ENCODE measurements around the gene DRAXIN.

Gene DRAXIN

DNA sequence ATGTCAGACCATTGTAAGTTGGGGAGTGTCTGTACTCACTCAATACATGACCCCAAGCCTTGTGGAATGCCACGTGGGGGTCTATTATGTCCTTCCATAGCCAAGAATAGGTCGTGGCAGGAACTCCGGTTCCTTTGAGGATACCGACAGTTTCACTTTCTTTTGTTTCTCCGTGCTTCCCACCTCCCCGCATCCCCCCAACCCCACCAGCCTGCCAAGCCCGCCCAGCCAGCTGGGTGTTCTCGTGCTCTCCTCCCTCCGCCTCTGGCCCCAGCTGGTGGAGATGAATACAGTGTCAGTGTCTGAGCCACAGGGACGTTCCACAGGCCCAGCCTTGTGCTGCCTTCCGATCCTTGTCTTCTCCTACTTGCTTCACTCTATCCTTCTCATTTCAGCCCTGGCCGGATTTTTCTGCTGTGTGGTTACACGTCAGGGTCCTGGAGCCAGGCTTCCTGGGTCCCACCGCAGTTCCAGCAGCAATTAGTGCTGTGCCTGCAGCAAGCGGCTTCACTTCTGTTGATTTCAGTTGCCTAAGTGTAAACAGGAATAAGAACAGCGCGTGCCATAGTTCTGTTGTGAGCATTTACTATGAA, 40.3 kb downstream of the DRAXIN start:
- no peak overlapping the region for H3K4me2 ChIP-seq (ENCODE audit: insufficient read depth, low read length, poor library complexity, severe bottlenecking)
- no peak overlapping the region for H2BK12ac ChIP-seq (ENCODE audit: low read length)
- no CpG with 5 or more reads among the region's 17 CpGs for WGBS, 2 donors (ENCODE audit: extremely low coverage in 2 of 2, insufficient read length in 2 of 2, insufficient replicate concordance in 1 of 2)
- H3K36me3 ChIP-seq (replicated peaks in 1 of 2; ENCODE audit: control insufficient read depth in 2 of 2, insufficient read depth in 2 of 2, low read length in 2 of 2) = no peaks in the 10 kb centered on the region
- H2AFZ ChIP-seq (ENCODE audit: low read length) = peak overlapping the region; percentile 63
- H3K9me3 ChIP-seq (replicated peaks in 1 of 2; ENCODE audit: control insufficient read depth in 2 of 2, insufficient read depth in 1 of 2, low read depth in 1 of 2, low read length in 2 of 2) = no peaks in the 10 kb centered on the region
- H3K4ac ChIP-seq (ENCODE audit: low read length) = no peak overlapping the region
- H3K79me1 ChIP-seq (ENCODE audit: low read depth, low read length) = no peaks in the 10 kb centered on the region
- no peak overlapping the region for H3K27ac ChIP-seq (replicated peaks; ENCODE audit: low read length)
- no peak overlapping the region for H2BK15ac ChIP-seq (ENCODE audit: low read length)
- H3K27me3 ChIP-seq (ENCODE audit: control insufficient read depth in 3 of 3, insufficient read depth in 3 of 3, low read depth in 1 of 3, low read length in 3 of 3) = no peaks in the 10 kb centered on the region
- H3K4me3 ChIP-seq (ENCODE audit: low read length in 2 of 2) = peak overlapping the region in 1 of 2 donors; percentile 21
- no peak overlapping the region for H2BK5ac ChIP-seq (ENCODE audit: low read length)
- no peak overlapping the region for H4K8ac ChIP-seq (ENCODE audit: low read depth, low read length)
- peaks cover 18 to 29% of the 10 kb centered on the region in 2 donors for H3K4me1 ChIP-seq (ENCODE audit: control insufficient read depth in 2 of 2, insufficient read depth in 1 of 2, low read depth in 1 of 2, low read length in 2 of 2)
- peak overlapping the region; percentile 86 for H3K18ac ChIP-seq (ENCODE audit: low read length)
- no peak overlapping the region for H3K23ac ChIP-seq (ENCODE audit: low read depth, low read length, poor library complexity)
- H2AK5ac ChIP-seq (ENCODE audit: low read depth, low read length) = no peak overlapping the region
- H4K91ac ChIP-seq (ENCODE audit: low read depth, low read length, poor library complexity) = no peak overlapping the region
- peak overlapping the region; percentile 2 for H3K9ac ChIP-seq (ENCODE audit: low read depth, low read length, poor library complexity)
- H2BK120ac ChIP-seq (ENCODE audit: low read depth, low read length) = no peak overlapping the region
- no peak overlapping the region for H3K14ac ChIP-seq (ENCODE audit: low read length)
- no peak for DNase-seq (ENCODE audit: low spot score)

DNA sequence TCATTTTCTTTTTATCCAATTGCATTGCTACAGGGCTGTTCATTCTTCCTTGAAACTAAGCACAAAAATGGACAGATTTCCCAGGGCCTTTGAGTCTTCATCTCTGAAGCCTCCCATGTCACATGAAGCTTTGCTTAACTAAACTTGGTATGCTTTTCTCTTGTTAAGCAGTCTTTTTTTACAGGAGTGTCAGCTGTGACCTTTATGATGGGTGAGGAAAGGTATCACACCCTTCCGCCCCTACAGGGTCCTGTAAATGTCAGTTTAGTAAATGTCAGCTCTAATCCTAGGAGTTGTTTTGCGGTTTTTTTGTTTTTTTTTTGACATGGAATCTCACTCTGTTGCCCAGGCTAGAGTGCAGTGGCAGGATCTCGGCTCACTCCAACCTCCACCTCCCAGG, 41.8 kb downstream of the DRAXIN start:
- H3K14ac ChIP-seq (ENCODE audit: low read length) = no peak overlapping the region
- no peaks in the 10 kb centered on the region for H3K9me3 ChIP-seq (replicated peaks in 1 of 2; ENCODE audit: control insufficient read depth in 2 of 2, insufficient read depth in 1 of 2, low read depth in 1 of 2, low read length in 2 of 2)
- H2BK12ac ChIP-seq (ENCODE audit: low read length) = no peak overlapping the region
- no peak overlapping the region for H2AK5ac ChIP-seq (ENCODE audit: low read depth, low read length)
- no peak overlapping the region for H3K4me2 ChIP-seq (ENCODE audit: insufficient read depth, low read length, poor library complexity, severe bottlenecking)
- H4K91ac ChIP-seq (ENCODE audit: low read depth, low read length, poor library complexity) = no peak overlapping the region
- no peak overlapping the region for H3K4ac ChIP-seq (ENCODE audit: low read length)
- DNase-seq (ENCODE audit: low spot score) = no peak
- H2BK15ac ChIP-seq (ENCODE audit: low read length) = no peak overlapping the region
- no peak overlapping the region for H2AFZ ChIP-seq (ENCODE audit: low read length)
- no peaks in the 10 kb centered on the region for H3K27me3 ChIP-seq (ENCODE audit: control insufficient read depth in 3 of 3, insufficient read depth in 3 of 3, low read depth in 1 of 3, low read length in 3 of 3)
- WGBS, 2 donors (ENCODE audit: extremely low coverage in 2 of 2, insufficient read length in 2 of 2, insufficient replicate concordance in 1 of 2) = no CpG with 5 or more reads among the region's 3 CpGs
- H3K23ac ChIP-seq (ENCODE audit: low read depth, low read length, poor library complexity) = no peak overlapping the region
- no peak overlapping the region for H4K8ac ChIP-seq (ENCODE audit: low read depth, low read length)
- no peak overlapping the region for H3K4me3 ChIP-seq (ENCODE audit: low read length in 2 of 2)
- H2BK120ac ChIP-seq (ENCODE audit: low read depth, low read length) = no peak overlapping the region
- H3K18ac ChIP-seq (ENCODE audit: low read length) = no peak overlapping the region
- no peak overlapping the region for H3K9ac ChIP-seq (ENCODE audit: low read depth, low read length, poor library complexity)
- H2BK5ac ChIP-seq (ENCODE audit: low read length) = no peak overlapping the region
- H3K79me1 ChIP-seq (ENCODE audit: low read depth, low read length) = no peaks in the 10 kb centered on the region
- peaks cover 25 to 34% of the 10 kb centered on the region in 2 donors for H3K4me1 ChIP-seq (ENCODE audit: control insufficient read depth in 2 of 2, insufficient read depth in 1 of 2, low read depth in 1 of 2, low read length in 2 of 2)
- no peak overlapping the region for H3K27ac ChIP-seq (replicated peaks; ENCODE audit: low read length)
- H3K36me3 ChIP-seq (replicated peaks in 1 of 2; ENCODE audit: control insufficient read depth in 2 of 2, insufficient read depth in 2 of 2, low read length in 2 of 2) = no peaks in the 10 kb centered on the region

DNA sequence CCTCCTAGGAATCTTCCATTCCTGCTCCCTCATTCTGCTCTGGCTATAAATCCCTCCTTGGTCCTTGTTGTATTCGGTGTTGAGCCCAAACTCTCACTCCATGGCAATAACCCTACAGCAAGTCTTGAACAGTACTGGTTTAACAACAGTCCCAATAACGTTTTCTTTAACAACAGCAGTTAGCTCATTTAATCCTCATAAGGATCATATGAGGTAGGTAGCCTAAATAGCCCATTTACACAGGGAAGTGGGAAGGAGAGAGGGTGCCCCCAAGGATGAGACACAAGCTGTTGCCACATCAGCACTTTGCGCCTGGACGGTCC, 44.0 kb downstream of the DRAXIN start:
- Histone ChIP-seq H2BK120ac (ENCODE audit: low read depth, low read length) (no peak overlapping the region), H3K4ac (ENCODE audit: low read length) (no peak overlapping the region), H3K4me2 (ENCODE audit: insufficient read depth, low read length, poor library complexity, severe bottlenecking) (peak overlapping the region; percentile 63), H3K9me3 (replicated peaks in 1 of 2; ENCODE audit: control insufficient read depth in 2 of 2, insufficient read depth in 1 of 2, low read depth in 1 of 2, low read length in 2 of 2) (no peaks in the 10 kb centered on the region), H2BK15ac (ENCODE audit: low read length) (no peak overlapping the region), H3K4me3 (ENCODE audit: low read length in 2 of 2) (peak overlapping the region in 1 of 2 donors; percentile 94), H3K18ac (ENCODE audit: low read length) (no peak overlapping the region), H3K14ac (ENCODE audit: low read length) (no peak overlapping the region), H2AK5ac (ENCODE audit: low read depth, low read length) (no peak overlapping the region), H3K79me1 (ENCODE audit: low read depth, low read length) (no peaks in the 10 kb centered on the region), H3K27me3 (ENCODE audit: control insufficient read depth in 3 of 3, insufficient read depth in 3 of 3, low read depth in 1 of 3, low read length in 3 of 3) (no peaks in the 10 kb centered on the region), H3K9ac (ENCODE audit: low read depth, low read length, poor library complexity) (no peak overlapping the region), H4K91ac (ENCODE audit: low read depth, low read length, poor library complexity) (no peak overlapping the region), H2BK5ac (ENCODE audit: low read length) (no peak overlapping the region), H2AFZ (ENCODE audit: low read length) (peak overlapping the region; percentile 98), H3K27ac (replicated peaks; ENCODE audit: low read length) (no peak overlapping the region), H3K4me1 (ENCODE audit: control insufficient read depth in 2 of 2, insufficient read depth in 1 of 2, low read depth in 1 of 2, low read length in 2 of 2) (peaks cover 17 to 31% of the 10 kb centered on the region in 2 donors), H2BK12ac (ENCODE audit: low read length) (no peak overlapping the region), H3K36me3 (replicated peaks in 1 of 2; ENCODE audit: control insufficient read depth in 2 of 2, insufficient read depth in 2 of 2, low read length in 2 of 2) (no peaks in the 10 kb centered on the region), H4K8ac (ENCODE audit: low read depth, low read length) (no peak overlapping the region), H3K23ac (ENCODE audit: low read depth, low read length, poor library complexity) (peak overlapping the region; percentile 89)
- no peak for DNase-seq (ENCODE audit: low spot score)
- no CpG with 5 or more reads among the region's 4 CpGs for WGBS, 2 donors (ENCODE audit: extremely low coverage in 2 of 2, insufficient read length in 2 of 2, insufficient replicate concordance in 1 of 2)

DNA sequence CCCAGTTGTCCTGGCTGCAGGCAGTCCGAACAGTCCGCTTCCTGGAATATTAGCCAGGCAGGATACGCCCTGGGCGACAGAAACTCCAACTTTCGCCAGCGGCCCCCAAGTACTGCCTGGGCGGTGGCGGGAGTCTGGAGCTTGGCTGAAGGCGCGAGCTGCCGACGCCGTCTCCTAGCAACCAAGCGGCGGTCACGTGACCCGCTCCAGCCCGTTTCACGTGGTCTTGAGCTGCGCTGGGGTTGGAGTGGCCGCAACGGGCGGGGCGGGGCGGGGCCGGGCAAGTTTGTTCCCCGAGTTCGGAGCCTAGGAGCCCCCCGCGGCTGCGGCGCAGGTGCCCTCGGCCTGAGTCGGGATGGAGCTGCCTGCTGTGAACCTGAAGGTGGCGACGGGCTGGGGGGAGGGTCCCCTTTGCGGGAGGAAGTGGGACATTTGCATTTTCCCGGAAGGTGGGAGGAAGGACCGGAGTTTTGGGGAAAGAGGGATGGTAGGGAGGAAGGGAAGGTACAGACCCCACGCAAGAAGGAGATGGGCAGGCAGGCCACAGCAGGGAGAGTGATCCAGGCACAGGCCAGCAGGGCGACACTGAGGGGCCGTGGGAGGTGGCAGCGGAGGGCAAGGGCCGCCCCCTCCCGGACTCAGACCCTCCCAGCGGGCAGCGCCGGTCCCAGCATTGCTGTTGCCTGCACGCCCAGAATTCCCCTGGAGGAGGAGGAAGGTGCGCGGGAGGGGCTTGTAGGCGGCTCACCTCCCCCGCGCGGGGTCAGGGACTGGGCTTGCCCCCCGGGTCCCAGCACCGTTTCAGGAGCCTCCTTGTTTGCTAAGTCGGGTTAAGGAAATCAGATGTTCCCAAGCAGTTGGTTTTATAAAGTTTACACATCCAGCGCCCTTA, 44.6 kb downstream of the DRAXIN start, which contains the start of gene AGTRAP:
Gene AGTRAP (plus strand): TSS at position 283 of the 892 bp plus-strand sequence. CDS start 73 bp downstream, at position 356.
- no peak within 1 kb of the TSS for H4K91ac ChIP-seq (ENCODE audit: low read depth, low read length, poor library complexity)
- H3K79me1 ChIP-seq (ENCODE audit: low read depth, low read length) = no peaks in the 10 kb centered on the region
- H2AK5ac ChIP-seq (ENCODE audit: low read depth, low read length) = no peak within 1 kb of the TSS
- H2BK120ac ChIP-seq (ENCODE audit: low read depth, low read length) = peak within 1 kb of the TSS; percentile 58
- H2BK15ac ChIP-seq (ENCODE audit: low read length) = no peak within 1 kb of the TSS
- H2BK12ac ChIP-seq (ENCODE audit: low read length) = peak within 1 kb of the TSS; percentile 48
- peak within 1 kb of the TSS; percentile 59 for H3K14ac ChIP-seq (ENCODE audit: low read length)
- H3K27ac ChIP-seq (replicated peaks; ENCODE audit: low read length) = peak within 1 kb of the TSS; percentile 64
- peak within 1 kb of the TSS; percentile 98 for H2AFZ ChIP-seq (ENCODE audit: low read length)
- peak within 1 kb of the TSS; percentile 72 for H3K4me2 ChIP-seq (ENCODE audit: insufficient read depth, low read length, poor library complexity, severe bottlenecking)
- peak within 1 kb of the TSS; percentile 89 to 94 for H3K4me3 ChIP-seq (ENCODE audit: low read length in 2 of 2)
- no peaks in the 10 kb centered on the region for H3K27me3 ChIP-seq (ENCODE audit: control insufficient read depth in 3 of 3, insufficient read depth in 3 of 3, low read depth in 1 of 3, low read length in 3 of 3)
- DNase-seq (ENCODE audit: low spot score) = peak; percentile 90
- no peaks in the 10 kb centered on the region for H3K36me3 ChIP-seq (replicated peaks in 1 of 2; ENCODE audit: control insufficient read depth in 2 of 2, insufficient read depth in 2 of 2, low read length in 2 of 2)
- H2BK5ac ChIP-seq (ENCODE audit: low read length) = peak within 1 kb of the TSS; percentile 89
- no CpG with 5 or more reads among the region's 59 CpGs for WGBS, 2 donors (ENCODE audit: extremely low coverage in 2 of 2, insufficient read length in 2 of 2, insufficient replicate concordance in 1 of 2)
- no peaks in the 10 kb centered on the region for H3K9me3 ChIP-seq (replicated peaks in 1 of 2; ENCODE audit: control insufficient read depth in 2 of 2, insufficient read depth in 1 of 2, low read depth in 1 of 2, low read length in 2 of 2)
- H3K23ac ChIP-seq (ENCODE audit: low read depth, low read length, poor library complexity) = peak within 1 kb of the TSS; percentile 89
- H3K18ac ChIP-seq (ENCODE audit: low read length) = peak within 1 kb of the TSS; percentile 93
- H3K9ac ChIP-seq (ENCODE audit: low read depth, low read length, poor library complexity) = peak within 1 kb of the TSS; percentile 99
- no peak within 1 kb of the TSS for H3K4ac ChIP-seq (ENCODE audit: low read length)
- H3K4me1 ChIP-seq (ENCODE audit: control insufficient read depth in 2 of 2, insufficient read depth in 1 of 2, low read depth in 1 of 2, low read length in 2 of 2) = peaks cover 17 to 34% of the 10 kb centered on the region in 2 donors
- H4K8ac ChIP-seq (ENCODE audit: low read depth, low read length) = no peak within 1 kb of the TSS
